ENCODE results near the gene CCDC191.

CCDC191 gene

DNA sequence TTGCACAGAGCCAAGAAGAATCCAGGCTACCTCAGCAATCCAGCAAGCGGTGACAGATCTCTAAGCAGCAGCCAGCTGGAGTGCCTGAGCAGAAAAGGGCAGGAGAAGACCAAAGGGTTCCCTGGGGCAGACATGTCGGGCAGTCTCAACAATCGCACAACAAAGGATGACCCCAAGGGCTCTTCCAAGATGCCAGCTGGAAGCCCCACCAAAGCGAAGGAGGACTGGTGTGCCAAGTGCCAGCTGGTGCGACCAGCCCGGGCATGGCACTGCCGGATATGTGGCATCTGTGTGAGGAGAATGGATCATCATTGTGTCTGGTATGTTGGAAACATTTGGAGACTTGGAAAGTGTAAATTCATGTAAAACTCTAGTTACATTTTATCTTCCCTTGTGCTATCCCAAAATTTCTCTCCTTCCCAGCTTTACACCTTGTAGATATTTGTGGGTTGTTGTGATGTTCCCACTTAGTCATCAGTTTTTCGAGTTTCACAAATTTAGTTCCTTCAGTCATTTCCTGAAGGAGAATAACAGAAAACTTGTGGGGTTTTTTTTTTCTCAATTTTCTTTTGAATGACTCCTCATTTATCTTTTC lies 102.1 kb downstream of the CCDC191 start:
- no peak for FAIRE-seq

DNA sequence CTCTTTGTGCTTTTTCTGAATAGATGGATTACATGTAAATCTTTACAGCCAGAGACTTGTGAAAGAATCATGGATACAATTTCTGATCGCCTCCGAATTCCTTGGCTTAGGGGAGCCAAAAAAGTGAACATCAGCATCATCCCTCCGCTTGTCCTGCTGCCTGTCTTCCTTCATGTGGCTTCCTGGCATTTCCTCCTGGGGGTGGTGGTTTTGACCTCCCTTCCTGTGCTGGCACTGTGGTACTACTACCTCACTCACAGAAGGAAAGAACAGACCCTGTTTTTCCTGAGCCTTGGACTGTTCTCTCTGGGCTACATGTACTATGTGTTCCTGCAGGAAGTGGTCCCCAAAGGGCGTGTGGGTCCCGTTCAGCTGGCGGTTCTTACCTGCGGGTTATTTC lies 102.6 kb downstream of the CCDC191 start:
- no peak for FAIRE-seq

DNA sequence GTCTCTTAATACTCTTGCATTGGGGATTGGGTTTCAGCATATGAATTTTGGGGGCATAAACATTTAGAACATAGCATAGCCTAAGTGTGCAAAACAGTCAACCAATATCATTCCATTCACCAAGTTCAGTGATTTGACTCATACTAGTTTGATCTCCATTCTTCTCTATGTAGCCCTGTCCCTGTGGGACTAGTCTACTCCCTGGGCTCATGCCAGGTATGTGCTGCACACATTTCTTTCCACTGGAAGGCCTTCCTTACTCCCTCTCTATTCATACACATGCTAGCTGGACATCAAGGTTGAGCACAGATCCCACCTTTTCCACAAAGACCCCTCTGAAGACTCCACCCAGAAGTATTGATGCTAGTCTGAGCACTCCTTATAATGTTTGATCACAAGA lies 103.4 kb downstream of the CCDC191 start:
- no peak for FAIRE-seq

DNA sequence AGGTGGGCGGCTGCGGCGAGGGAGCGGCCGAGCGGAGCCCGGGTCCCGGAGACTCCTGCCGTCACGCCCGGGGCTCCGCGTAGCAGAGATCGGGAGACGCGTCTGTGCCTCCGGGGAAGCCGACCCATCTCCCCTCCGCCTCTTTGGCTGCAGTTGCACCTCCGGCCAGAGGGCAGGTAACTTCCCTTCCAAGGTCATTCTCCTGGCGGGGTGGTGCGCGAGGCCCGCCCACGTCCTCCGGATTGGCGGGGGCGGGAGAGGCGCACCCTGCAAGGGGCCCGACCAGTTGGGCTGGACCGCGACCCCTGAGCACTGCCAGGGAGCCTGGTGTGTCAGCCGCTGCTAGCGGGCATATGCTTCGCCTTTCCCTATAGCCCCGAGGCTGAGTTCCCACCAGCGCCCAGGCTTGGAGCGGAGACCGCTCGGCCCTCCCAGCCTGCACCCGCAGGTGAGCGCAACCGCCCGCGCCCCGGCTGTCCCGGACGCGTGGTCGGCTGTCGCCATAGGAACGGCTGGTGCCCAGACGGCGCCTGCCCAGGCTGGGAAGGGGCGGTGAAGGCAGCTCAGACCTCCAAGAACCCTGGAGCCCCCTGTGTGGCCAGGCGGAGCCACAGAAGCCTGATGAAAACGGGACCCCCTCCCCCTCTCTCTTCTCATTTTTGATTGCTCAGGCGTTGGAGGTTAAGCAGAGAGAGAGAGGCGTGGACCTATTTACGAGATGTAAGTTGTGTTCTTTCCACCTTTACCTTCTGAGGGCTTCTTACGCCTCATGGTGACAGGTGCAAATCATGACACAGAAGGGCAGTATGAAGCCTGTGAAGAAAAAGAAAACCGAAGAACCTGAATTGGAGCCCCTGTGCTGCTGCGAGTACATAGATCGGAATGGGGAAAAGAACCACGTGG lies 108.1 kb downstream of the CCDC191 start:
- FAIRE-seq = no peak

DNA sequence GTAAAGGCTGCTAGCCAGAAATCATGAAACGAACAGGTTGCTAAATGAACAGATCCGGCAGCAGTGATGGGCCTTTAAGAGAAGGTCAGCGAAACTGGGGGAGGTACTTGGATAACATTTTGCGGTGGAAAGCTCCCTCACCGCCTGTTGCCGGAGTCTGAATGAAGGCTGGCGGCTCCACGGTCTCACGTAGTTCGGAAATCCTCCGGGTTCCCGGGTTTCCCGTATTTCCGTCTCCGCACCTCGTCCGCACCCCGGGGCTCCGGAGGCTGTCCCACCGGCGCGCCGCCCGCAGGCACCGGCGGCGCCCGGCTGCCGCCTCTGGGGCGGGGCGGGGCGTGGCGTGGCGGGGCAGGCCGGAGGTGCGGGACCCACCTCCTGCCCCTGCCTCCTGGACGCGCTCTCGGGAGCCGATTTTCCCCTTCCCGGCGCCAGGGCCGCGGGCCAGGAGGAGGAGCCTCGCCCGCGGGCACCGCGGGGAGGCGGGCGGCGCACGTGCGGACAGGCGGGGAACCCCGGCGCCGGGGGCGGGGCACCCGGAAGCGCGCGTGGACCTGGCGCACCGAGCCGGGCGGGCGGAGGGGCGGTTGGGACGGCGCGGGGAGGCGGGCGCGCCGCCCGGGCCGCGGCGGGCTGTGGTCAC lies 108.8 kb downstream of the CCDC191 start, which contains the start of gene ZDHHC23:
TSS of gene ZDHHC23 (plus strand) at position 642 of the 643 bp plus-strand sequence. CDS start 790 bp downstream, outside the sequence.
- no peak for FAIRE-seq

DNA sequence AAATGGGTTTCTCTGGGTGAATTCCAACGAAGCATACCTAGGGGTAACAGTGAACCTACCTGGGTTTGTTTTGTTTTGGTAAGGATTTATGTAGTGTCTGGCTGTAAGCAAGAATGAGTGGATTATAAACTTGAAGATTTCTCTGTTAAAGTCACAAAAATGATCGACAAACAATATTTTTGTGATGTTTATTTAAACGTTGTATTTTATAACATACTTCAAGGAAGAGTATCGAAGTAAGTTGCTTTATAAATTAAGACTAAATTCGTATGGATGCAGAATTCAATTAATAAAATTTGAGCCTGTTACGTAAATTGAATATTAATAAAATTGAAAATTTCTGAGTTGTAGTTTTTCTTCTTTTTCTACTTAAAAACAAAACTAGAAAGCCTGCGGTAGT lies 109.5 kb downstream of the CCDC191 start:
- FAIRE-seq = no peak

DNA sequence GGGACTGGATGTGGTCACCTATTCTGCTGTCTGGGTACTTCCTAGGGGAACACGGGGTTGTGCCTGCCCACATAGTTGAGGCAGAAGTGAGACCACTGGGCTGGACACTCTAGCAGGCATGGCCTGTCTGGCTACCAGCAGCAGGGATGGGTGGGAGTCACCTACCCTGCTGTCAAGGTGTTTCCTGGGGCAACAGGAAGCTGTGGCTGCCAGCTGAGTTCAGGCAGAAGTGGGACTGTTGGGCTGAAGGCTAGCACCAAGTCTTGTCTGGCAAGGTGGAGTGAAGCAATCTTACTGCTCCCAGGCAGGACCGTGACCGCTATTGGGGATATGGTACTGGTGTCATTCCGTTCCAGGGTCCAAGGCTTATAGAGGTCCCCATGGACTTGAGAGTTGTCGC lies 128.8 kb downstream of the CCDC191 start:
- no peak for FAIRE-seq

DNA sequence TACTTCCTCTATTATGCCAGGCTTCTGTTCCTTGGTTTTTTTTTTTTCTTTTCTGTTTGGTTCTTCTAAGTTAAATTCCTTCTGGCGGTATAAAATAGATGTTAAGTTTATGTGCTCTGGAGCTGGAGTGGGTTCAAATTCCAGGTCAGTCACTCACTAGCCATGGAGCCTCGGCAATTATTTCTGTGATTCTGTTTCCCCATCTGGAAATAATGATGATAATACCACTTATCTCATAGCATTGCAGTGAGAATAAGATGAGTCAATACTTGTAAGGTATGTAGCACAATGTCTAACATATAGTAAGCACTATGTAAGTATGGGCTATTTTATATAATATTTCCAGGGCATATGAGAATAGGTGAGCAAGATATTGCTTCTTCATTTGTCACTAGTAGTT lies 141.7 kb downstream of the CCDC191 start:
- no peak for FAIRE-seq
